Endothelial cell of umbilical vein (primary cell): Measurements from ENCODE around the gene SYNPO2. TPM values are rescaled to one million over a fixed set of nuclear protein-coding genes. Genes with fewer than 3 reads are reported as not detected.

ENCODE experiments used
- BruUV-seq: library from RNA; stranded (reverse); fragments of 400-500 nt; replicated peaks from 2 replicates; lab custom pipeline; 2021; lab: Mats Ljungman, UMichigan
- CTCF ChIA-PET: fragments of 300-600, 350-600 bp; sonication (Branson Sonifier 250); formaldehyde crosslinking; loops from one replicate; lab custom pipeline; 2021; ENCODE audit warnings: antibody characterized with exemption, inconsistent platforms; lab: Charles Lee
- POLR2A ChIA-PET: fragments of 300-600, 350-600 bp; sonication (Branson Sonifier 250); formaldehyde crosslinking; loops from one replicate; lab custom pipeline; 2021; ENCODE audit warnings: antibody characterized with exemption, inconsistent platforms; lab: Charles Lee
- DNase-seq: peaks from one replicate; pipeline ENCODE4 v3.0.0-alpha.2; 2011; ENCODE audit warnings: low read depth, low spot score
- FAIRE-seq: peaks from 2 replicates; lab custom pipeline; 2011; peaks lifted over from hg19 to GRCh38; lab: Jason Lieb, UNC
- H2AFZ ChIP-seq: 2 replicates; pipeline ENCODE4 v1.6.0; 2012; ENCODE audit warnings: low read depth, low read length, control low read depth, inconsistent platforms
- H3K27ac ChIP-seq: 2 replicates; pipeline ENCODE4 v1.5.1; 2011; ENCODE audit warnings: low read depth, mild to moderate bottlenecking, control low read depth, low read length, moderate library complexity; ENCODE audit not compliant: insufficient read depth
- H3K27me3 ChIP-seq, 2 experiments: 2 replicates each; pipeline versions ENCODE4 v1.6.0 to v1.6.1; 2011; ENCODE audit warnings: low read length in 2 of 2, mixed read lengths in 1 of 2; ENCODE audit not compliant: control insufficient read depth in 2 of 2, insufficient read depth in 2 of 2
- H3K36me3 ChIP-seq, 2 experiments: 2 replicates in 1 of 2; 3 replicates in 1 of 2; pipeline ENCODE4 v1.5.1; 2011; ENCODE audit warnings: low read length in 2 of 2, mild to moderate bottlenecking in 1 of 2, moderate library complexity in 1 of 2; ENCODE audit not compliant: control insufficient read depth in 2 of 2, insufficient read depth in 2 of 2; ENCODE audit errors: extremely low read depth in 1 of 2
- H3K4me1 ChIP-seq: 3 replicates; pipeline ENCODE4 v1.5.1; 2011; ENCODE audit warnings: mild to moderate bottlenecking, low read length; ENCODE audit not compliant: control insufficient read depth, insufficient read depth; ENCODE audit errors: extremely low read depth
- H3K4me2 ChIP-seq: 2 replicates; pipeline ENCODE4 v1.6.1; 2011; ENCODE audit warnings: low read length, control low read depth, mixed read lengths; ENCODE audit not compliant: insufficient read depth
- H3K4me3 ChIP-seq, 3 experiments: fragments of 200-600 bp in 1 of 3; sonication (generic), shearing (Covaris generic) in 1 of 3; replicated peaks in 1 of 3; 2 replicates each; pipeline ENCODE4 v1.5.1; 2011 to 2016; ENCODE audit warnings: control low read depth in 3 of 3, low read length in 3 of 3, mild to moderate bottlenecking in 2 of 3, inconsistent platforms in 1 of 3, low read depth in 1 of 3, moderate library complexity in 1 of 3; ENCODE audit not compliant: insufficient read depth in 1 of 3
- H3K79me2 ChIP-seq: 2 replicates; pipeline ENCODE4 v1.6.0; 2012; ENCODE audit warnings: low read length, inconsistent platforms; ENCODE audit not compliant: control insufficient read depth, insufficient read depth
- H3K9ac ChIP-seq: replicated peaks from 2 replicates; pipeline ENCODE3; 2011; ENCODE audit warnings: low read length, control low read depth; ENCODE audit not compliant: insufficient read depth; ENCODE audit errors: extremely low read depth
- H3K9me1 ChIP-seq: replicated peaks from 3 replicates; pipeline ENCODE4 v1.6.0; 2011; ENCODE audit warnings: mild to moderate bottlenecking, low read length; ENCODE audit not compliant: control insufficient read depth, insufficient read depth; ENCODE audit errors: extremely low read depth
- H3K9me3 ChIP-seq: replicated peaks from 2 replicates; pipeline ENCODE4 v1.5.1; 2012; ENCODE audit warnings: low read length, inconsistent platforms; ENCODE audit not compliant: control insufficient read depth, insufficient read depth
- H4K20me1 ChIP-seq: replicated peaks from 2 replicates; pipeline ENCODE3; 2011; ENCODE audit warnings: mild to moderate bottlenecking, low read length; ENCODE audit not compliant: control insufficient read depth, insufficient read depth; ENCODE audit errors: extremely low read depth
- EZH2 ChIP-seq: IDR thresholded peaks from 2 replicates; pipeline ENCODE4 v1.6.1; 2012; ENCODE audit warnings: borderline replicate concordance, low read depth, mild to moderate bottlenecking, moderate library complexity, low read length, inconsistent platforms; ENCODE audit not compliant: severe bottlenecking
- GATA2 ChIP-seq: IDR thresholded peaks from 2 replicates; pipeline ENCODE4 v1.7.0; 2011; ENCODE audit warnings: low read depth, mild to moderate bottlenecking, moderate library complexity, mixed read lengths, low read length; ENCODE audit not compliant: insufficient read length, insufficient read depth
- JUN ChIP-seq: IDR thresholded peaks from 2 replicates; pipeline ENCODE4 v1.6.1; 2011; ENCODE audit warnings: borderline replicate concordance, low read depth; ENCODE audit not compliant: insufficient read length, insufficient read depth
- MYC ChIP-seq: IDR thresholded peaks from one replicate; pipeline ENCODE4 v1.6.1; 2011; ENCODE audit warnings: mild to moderate bottlenecking, low read depth, low read length
- POLR2A ChIP-seq: IDR thresholded peaks from 2 replicates; pipeline ENCODE4 v1.6.1; 2012; ENCODE audit warnings: low read depth, mild to moderate bottlenecking, control low read depth, low read length
- POLR2AphosphoS5 ChIP-seq: IDR thresholded peaks from 2 replicates; pipeline ENCODE4 v1.6.1; 2012; ENCODE audit warnings: low read depth, mild to moderate bottlenecking, control low read depth, low read length, moderate library complexity; ENCODE audit not compliant: insufficient read depth
- dilution Hi-C: fragments of 300-500 bp; cut with MboI; formaldehyde crosslinking; loops from one replicate; pipeline ENCODE4 v1.15.0; 2019; ENCODE audit warnings: low sequenced_read_pairs; ENCODE audit not compliant: extremely low pct_ligation_motif_present
- intact Hi-C: fragments of 100-400 bp; cut with micrococcal nuclease; formaldehyde crosslinking; loops from one replicate; pipeline ENCODE4 v1.10.0; 2022
- polyA plus RNA-seq, 4 experiments: library from polyadenylated mRNA; depleted of rRNA in 3 of 4; stranded (reverse) in 3 of 4; unstranded in 1 of 4; fragments of >200 nt; gene quantifications; 2 replicates each; pipeline versions ENCODE4 v1.2.1 to v1.2.3, GENCODE V29; 2011 to 2012; ENCODE audit warnings: missing spikeins in 1 of 4
- total RNA-seq: library from RNA; stranded (reverse); gene quantifications from 2 replicates; pipeline ENCODE4 v1.2.3, GENCODE V29; 2021
- TF ChIP-seq, protein P1 (sequence below): IDR thresholded peaks from 2 replicates; pipeline ENCODE4 v1.6.1; 2011; ENCODE audit not compliant: insufficient read depth, insufficient read length
- TF ChIP-seq, protein P2 (sequence below), 2 donors: IDR thresholded peaks; 1 replicate in 1 of 2; 2 replicates in 1 of 2; pipeline ENCODE4 v1.5.1; 2011; ENCODE audit warnings: low read length in 2 of 2, mild to moderate bottlenecking in 2 of 2, moderate library complexity in 2 of 2, control low read depth in 1 of 2, inconsistent platforms in 1 of 2, low read depth in 1 of 2; ENCODE audit not compliant: insufficient read depth in 1 of 2; ENCODE audit errors: extremely low read depth in 1 of 2

Gene SYNPO2
- total and polyA plus RNA-seq, 2 donors (not counting 3 experiments of a cell fraction or from before 2014, with no cell fraction given), result 0.06 to 0.13 TPM

GRCh38 chr4:119024102-119024501 is 135.4 kb downstream of the SYNPO2 start:
- H3K9me1 ChIP-seq, result no peaks in the 10 kb centered on the region
- no peak overlapping the region for H3K9ac ChIP-seq
- DNase-seq (no peak), FAIRE-seq (no peak)
- no peaks in the 10 kb centered on the region for H4K20me1 ChIP-seq
- H2AFZ ChIP-seq, result no peak overlapping the region
- POLR2A ChIA-PET, result no interaction called here
- no peaks in the 10 kb centered on the region for H3K36me3 ChIP-seq
- no peaks in the 10 kb centered on the region for H3K9me3 ChIP-seq
- no TSS peak for BruUV-seq
- no peak overlapping the region for H3K4me3 ChIP-seq
- dilution Hi-C loops (no loop called here), intact Hi-C loops (no loop called here)
- H3K27ac ChIP-seq, result no peak overlapping the region
- no peak for TF ChIP-seq GATA2
- TF ChIP-seq EZH2, result no peak
- no peak for TF ChIP-seq POLR2A
- no peak for TF ChIP-seq MYC
- TF ChIP-seq JUN, result no peak
- TF ChIP-seq, protein P1, sequence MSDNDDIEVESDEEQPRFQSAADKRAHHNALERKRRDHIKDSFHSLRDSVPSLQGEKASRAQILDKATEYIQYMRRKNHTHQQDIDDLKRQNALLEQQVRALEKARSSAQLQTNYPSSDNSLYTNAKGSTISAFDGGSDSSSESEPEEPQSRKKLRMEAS, result no peak
- TF ChIP-seq POLR2AphosphoS5, result no peak
- TF ChIP-seq, protein P2, sequence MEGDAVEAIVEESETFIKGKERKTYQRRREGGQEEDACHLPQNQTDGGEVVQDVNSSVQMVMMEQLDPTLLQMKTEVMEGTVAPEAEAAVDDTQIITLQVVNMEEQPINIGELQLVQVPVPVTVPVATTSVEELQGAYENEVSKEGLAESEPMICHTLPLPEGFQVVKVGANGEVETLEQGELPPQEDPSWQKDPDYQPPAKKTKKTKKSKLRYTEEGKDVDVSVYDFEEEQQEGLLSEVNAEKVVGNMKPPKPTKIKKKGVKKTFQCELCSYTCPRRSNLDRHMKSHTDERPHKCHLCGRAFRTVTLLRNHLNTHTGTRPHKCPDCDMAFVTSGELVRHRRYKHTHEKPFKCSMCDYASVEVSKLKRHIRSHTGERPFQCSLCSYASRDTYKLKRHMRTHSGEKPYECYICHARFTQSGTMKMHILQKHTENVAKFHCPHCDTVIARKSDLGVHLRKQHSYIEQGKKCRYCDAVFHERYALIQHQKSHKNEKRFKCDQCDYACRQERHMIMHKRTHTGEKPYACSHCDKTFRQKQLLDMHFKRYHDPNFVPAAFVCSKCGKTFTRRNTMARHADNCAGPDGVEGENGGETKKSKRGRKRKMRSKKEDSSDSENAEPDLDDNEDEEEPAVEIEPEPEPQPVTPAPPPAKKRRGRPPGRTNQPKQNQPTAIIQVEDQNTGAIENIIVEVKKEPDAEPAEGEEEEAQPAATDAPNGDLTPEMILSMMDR (IDR thresholded peaks at IDR 0.05; ENCODE audit: extremely low read depth in 1 of 2, insufficient read depth in 1 of 2, low read depth in 1 of 2, low read length in 2 of 2), result no peak
- CTCF ChIA-PET, result interaction anchor here (1.8 to 1.9 kb wide), 2 partner anchors 16 to 18 kb away, joined by 4 to 5 read pairs; no protein-coding TSS in a partner anchor
- no peak overlapping the region for H3K4me2 ChIP-seq
- no peaks in the 10 kb centered on the region for H3K27me3 ChIP-seq
- no peaks in the 10 kb centered on the region for H3K79me2 ChIP-seq
- peaks cover 5% of the 10 kb centered on the region for H3K4me1 ChIP-seq
